DMS 273 treated with DMSO at 0.1 percent for 48 hours (cell line): ENCODE results near the gene TNFRSF14.

Experiments used
- DNase-seq: peaks from one replicate; lab custom pipeline; 2025; lab: John Stamatoyannopoulos, UW

TNFRSF14 gene

DNA sequence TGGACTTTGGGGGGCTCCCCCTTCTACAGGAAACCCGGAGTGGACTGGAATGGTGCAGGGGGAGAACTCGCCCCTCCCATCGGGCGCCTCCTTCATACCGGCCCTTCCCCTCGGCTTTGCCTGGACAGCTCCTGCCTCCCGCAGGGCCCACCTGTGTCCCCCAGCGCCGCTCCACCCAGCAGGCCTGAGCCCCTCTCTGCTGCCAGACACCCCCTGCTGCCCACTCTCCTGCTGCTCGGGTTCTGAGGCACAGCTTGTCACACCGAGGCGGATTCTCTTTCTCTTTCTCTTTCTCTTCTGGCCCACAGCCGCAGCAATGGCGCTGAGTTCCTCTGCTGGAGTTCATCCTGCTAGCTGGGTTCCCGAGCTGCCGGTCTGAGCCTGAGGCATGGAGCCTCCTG, at the start of gene TNFRSF14:
Gene TNFRSF14, plus strand, starts transcription at position 95 of the 401 bp plus-strand sequence. Its CDS starts 294 bp downstream, at position 389.
- no peak for DNase-seq

DNA sequence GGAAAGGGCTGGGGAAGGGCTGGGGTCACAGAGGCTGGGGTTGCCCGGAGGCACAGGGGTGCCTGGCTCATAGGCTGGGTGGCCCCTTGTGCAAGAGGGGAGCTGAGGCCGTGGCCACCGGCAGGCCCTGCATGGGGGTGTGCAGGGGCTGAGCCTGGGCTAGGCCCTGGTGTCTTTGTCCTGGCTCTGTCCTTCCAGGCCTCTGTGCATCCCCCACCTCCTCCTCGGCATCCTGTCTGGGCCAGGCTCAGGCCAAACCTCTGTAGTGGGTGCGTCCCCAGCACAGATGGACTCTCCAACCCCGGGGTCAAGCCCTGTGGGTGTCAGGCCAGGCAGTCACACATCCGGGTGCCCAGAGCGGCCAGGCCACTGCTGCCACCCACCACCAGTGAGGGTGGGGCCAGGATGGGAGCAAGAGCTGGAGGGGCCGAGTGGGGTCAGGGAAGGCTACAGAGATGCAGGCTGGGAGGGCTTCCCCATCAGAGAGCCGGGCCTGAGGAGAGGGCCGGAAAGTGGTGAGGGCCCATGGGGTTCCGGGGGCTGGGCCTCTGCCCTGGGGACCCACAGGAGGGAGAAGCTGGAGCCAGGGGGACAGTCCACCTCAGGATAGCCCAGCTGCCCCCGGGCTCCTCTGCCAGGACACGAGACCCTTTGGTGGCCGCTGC, 49.1 kb upstream of the TNFRSF14 start:
- DNase-seq: no peak

DNA sequence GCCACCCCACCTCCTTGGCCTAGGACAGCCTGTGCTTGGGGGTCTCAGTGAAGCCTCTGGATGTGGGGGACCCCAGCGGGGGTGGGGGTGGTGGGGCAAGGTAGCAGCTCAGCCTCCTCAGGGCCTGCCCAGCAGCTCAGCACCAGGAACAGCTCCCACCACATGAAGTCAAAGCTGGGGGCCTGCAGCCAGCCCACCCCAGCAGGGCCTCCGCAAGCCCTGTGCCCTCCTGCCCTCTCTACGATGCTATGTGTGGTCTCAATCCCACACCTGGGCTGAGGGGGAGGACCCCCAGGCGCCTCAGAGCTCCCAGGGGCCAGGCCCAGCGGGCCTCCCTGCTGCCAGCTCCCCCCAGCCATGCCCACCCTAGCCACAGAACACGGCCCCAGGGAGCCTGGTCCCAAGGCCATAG, 48.4 kb upstream of the TNFRSF14 start:
- DNase-seq: no peak

DNA sequence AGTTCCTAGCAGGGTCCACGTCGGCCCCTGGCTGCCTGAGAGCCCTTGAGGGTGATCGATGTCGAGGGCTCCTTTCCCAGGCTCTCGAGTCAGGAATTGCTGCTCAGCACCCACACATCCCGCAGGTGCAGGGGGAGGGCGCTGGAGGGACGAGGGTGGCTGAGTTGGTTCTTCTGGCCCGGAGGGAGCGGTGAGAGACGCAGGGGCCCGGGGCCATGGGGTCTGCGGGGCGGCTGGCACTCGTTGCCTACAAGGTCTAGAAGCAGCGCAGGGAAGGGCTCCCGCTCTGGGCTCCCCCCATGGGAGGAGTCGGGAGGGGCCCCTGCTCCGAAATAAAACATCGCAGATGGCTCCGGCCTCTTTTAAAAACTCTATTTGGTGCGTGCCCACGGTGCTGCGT, 48.0 kb upstream of the TNFRSF14 start:
- no peak for DNase-seq

DNA sequence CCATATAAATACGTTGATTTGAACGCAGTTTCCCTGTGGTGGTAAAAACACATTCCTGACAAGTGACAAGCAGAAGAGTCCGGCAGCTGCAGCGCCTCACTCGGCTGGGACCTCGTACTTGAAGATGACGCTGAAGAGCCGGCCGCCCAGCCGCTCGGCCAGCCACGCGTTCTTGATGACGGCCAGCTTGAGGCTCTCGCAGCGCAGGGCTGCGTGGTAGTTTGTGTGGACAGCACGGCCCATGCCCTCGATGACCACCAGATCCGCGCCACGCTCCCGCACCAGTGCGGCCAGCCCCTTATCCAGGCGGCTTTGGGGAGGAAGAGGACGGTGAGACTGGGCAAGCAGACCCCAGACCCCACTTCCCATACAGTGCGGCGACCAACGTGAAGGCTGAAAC, 47.4 kb upstream of the TNFRSF14 start:
- no peak for DNase-seq

DNA sequence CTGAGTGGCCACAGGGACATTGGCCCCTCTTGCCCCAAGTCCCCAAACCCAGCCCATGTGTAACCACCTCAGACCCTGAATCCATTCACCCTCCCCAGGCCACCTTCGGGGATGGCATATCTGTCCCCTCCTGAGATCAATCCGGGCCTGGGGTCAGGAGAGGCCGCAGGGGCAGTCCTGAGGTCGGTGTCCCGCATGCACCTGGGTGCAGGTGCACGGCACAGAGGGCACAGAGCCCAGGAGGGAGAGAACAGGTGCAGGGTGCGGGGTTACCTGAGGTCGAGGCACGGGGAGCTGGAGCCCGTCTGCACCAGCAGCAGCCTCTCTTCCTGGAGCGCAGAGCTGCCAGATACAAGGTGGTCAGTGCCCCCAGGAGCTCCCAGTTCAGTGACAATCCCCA, 46.6 kb upstream of the TNFRSF14 start:
- DNase-seq: no peak

DNA sequence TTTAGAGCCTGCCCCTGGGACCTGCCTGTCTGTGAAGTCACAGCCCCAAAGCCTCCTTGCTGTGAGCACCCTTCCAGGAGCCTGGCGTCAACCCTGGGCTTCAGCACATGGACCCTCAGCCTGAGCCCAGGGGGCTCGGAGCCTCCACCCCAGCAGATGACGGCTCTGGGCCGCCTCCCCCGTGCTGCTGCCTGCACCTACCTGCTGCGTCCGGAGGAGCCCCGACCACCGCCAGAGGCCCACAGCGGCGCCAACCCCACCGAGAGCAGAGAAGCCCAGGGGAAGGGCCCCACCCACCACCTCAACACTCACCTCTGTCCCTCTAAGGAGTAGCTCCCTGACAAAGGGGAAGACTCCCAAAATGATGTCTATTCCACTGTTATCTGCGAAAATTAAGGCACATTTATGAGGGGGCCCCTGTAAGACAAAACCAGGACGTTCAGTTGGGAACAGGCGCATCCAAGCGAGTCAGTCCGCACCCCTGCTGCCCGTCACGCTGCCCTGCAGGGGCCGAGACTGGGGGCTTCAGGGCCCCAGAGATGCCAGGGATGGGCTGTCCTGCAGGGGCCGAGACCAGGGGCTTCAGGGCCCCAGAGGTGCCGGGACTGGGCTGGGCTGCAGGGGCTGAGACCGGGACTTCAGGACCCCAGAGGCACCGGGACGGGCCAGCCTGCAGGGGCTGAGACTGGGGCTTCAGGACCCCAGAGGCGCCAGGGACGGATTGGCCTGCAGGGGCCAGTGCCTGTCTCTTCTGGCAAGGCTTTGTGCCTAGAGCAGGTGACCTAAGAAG, 45.6 kb upstream of the TNFRSF14 start:
- no peak for DNase-seq

DNA sequence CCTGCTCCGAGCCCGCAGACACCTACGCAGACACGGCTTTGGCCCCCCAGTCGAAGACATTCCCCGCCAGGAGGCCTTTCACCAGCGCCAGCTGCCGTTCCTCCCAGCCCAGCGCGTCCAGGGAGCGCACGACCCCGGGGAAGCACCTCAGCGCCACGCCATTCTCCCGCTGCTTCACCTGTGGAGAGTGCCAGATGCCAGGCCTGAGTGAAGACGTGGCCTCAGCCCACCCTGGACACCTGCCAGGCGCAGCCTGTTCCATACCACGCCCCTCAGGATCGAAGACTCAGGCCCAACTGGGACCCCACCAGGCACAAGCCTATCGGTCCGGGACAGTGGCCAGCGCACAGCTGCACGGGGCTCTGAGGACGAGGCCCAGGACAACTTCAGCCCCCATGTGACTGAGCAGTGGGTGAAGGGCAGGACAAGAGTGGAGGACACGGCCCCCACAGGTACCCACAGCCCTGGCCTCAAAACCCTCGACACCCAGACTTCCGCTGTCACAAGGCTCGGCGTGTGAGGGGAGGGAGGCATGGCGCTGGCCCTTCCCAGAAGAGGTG, 43.2 kb upstream of the TNFRSF14 start:
- no peak for DNase-seq

DNA sequence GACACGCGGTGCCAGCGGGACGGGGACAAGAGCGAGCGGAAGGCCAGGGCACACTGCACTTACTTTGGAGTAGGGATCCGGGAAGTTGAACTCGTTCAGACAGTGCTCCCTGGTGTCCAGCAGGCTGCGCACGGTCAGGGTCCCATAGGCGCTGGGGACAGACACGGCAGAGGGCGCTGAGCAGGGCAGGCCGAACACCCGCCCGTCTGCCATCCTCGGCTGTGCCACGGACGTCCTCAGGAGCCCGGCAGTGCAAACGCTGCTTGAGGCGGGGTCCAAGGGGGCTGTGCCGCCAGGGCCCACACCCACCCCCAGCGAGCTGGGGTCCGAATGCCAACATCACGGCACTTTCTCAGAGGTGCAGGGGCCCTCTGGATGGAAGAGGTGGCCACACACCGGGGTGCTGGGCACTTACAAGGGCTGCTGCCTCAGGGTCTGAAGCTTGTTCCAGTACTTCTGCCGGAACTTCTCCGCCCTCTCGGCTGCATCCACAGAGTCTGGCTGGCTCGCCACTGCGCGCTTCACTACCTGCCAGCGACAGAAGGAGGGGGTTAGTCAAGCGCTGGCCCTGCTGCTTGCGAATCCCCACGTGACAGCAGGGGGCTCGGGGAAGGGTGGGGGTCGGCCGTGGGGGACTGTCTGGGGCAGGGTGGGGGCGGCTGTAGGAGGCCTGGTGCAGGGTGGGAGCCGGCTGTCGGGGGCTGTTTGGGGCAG, 42.1 kb upstream of the TNFRSF14 start:
- no peak for DNase-seq

DNA sequence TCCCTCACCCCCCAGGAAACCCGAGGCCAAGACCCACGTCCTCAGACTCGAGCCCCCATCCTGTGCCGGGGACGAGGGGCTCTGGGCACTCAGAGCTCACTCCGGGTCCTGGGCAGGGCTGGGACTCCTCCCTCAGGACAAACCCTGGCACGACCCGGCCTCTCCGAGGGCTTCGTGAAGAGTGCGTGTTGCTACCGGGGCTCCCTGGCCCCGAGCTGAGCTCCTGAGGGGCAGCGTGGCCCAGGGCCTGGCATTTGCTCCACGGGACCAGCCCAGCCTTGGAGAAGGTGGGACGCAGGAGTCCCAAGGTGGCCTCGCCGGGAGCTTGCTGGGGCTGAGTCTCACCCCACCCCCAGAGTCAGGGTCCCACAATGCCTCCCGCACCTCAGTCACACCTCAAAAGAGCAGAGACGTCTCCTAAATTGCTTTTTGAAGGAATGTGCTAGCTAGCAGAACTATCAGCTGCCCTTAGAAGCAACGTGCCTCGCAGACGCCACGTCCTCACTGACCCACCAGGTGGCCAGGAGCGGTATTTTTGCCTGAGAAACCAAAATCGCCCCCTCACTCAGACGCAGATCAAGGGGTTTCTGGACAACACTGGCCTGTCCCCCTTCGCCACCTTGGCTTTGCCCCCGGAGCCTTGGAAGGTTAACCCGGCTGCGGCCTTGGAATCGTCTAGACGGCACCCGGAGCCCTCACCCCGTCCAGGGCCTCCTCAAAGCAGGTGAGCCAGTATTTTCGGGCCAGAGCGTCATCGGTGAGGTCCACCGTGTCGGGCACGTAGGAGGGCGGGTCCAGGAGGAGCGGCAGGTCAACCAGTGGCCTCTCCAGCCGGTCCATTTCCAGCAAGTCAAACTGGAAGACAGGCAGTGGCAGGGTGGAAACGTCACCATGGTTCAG, 41.1 kb upstream of the TNFRSF14 start:
- no peak for DNase-seq

DNA sequence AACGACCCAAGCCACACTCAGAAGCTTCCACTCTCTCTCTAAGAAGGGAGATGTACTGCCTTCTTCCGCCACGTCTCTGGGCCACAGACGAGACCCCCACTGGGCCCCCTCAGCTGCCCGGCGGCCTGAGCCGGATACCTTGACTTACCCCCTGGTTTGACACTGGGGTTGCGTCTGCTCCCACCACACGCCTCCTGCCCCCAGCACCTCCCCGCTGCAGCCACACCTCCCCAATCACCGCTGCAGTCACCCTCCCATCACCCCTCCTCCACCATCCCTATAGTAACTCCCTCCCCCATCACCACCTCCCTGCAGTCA, 40.4 kb upstream of the TNFRSF14 start:
- DNase-seq: no peak

DNA sequence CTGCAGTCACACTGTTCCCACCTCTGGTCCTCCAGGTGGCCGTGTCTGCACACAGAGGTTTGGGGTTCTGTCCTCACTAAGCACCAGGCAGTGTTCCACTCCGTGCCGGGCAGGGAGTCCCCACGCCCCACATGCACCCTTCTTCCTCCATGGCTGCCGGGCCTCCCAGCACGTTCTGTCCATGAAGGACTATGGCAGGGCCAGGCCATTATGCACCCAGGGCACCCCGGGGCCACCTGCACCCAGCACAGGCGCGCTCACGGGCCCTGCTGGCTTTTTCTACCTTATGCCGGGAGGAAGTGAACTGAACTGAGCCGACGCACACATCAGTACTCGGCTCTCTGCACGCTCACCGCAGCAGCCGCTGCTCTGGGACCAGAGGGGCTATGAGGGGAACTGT, 40.0 kb upstream of the TNFRSF14 start:
- no peak for DNase-seq

DNA sequence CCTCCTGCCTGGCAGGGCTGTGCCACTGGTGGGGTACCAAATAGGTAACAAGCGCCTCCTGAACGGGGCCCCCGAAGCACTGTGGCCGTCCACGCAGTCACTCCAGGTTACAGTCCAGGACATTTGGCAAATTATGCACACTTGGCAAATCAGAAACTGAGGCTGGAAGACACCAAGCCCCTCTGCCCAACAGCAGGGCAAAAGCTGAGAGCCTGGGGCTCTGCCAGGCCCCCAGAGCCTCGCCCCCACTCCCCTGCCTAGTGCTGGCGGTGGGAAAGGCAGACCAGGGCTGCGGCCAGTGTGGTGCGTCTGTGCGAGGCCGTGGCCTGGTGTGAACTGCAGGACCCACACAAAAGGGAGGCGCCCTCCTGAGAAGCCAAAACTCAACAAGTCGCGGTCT, 39.2 kb upstream of the TNFRSF14 start:
- no peak for DNase-seq

DNA sequence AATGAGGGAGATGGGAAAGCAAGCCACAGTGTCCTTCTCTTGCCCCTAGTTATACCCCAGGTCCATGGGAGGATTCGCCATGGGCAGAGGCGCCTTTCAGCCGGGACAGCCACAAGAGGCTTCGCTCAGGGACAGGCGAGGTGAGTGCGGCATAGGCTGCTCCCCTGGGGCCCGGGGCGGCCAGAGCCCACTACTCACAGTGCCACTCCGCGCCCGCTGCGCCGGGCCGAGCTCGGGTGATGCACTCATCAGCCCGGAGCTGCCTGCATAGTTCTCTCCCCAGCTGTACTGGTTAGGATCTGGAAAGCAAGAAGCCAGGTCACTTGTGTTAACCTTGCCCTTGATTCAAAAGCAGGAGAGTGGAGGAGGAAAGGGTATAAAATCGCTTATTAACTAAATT, 38.2 kb upstream of the TNFRSF14 start:
- no peak for DNase-seq

DNA sequence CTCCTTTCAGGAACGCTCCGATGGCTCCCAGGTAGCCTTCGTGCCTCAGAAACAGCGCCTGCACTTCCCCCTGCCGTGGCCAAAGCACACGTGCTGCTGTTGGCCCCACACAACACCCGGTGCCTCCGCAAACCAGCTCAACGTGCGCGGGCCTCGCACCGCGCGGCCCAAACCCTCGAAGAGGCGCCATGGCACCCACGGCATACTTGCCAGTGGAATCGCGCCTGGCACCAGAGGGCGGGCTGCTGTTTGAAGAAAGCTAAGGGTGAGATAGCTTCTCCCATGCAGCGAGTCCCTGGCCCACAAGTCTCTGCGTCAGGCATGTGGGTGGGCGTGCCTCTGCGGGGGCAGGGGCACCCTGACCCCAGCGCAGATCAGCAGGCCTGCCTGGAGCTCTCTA, 37.6 kb upstream of the TNFRSF14 start:
- no peak for DNase-seq

DNA sequence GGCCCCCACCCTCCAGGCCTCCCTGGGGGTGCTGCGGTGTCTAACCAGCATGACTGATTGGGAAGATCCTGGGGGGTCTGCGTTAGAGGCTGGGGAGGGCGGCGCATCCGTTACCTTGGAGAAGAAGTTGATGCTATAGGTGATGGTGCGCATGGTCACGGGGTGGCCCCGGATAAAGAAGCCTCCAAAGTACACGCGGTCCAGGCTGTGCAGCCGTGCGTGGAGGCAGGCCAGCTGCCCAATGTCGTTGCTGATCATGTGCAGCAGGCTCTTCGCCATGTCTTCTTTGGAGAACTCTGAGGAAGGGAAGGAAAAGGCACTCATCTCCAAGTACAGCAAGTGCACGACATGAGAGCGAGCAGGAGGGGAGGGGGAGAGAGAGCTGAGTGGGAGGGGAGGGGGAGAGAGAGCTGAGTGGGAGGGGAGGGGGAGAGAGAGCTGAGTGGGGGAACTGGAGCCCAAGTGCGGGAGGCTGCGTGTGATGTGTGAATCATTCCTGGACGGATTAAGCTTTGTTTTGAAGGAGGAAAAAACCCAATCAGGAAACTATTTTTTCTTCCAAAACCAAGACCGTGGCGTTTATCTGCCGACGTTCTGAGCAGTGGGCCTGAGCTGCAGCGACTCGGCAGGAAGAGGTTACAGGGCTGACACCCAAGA, 37.0 kb upstream of the TNFRSF14 start:
- no peak for DNase-seq

DNA sequence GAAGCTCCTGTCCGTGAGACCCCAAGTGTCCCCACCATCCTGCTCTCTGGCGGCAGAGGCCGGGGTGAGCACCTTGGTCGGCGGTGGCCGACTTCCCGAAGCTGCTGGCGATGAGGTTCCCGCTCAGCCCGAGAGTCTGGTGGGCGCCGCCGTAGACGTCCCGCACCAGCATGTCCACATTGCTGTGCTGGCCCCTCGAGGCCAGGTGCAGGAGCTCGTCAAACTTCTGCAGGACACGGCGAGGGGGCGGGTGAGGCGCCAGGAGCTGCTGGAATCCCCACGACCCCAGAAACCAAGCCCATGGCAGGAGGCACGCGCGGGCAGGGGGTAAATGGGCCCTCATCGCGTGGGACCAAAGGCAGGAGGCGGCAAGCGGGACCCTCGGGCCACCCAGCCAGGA, 36.4 kb upstream of the TNFRSF14 start:
- no peak for DNase-seq

DNA sequence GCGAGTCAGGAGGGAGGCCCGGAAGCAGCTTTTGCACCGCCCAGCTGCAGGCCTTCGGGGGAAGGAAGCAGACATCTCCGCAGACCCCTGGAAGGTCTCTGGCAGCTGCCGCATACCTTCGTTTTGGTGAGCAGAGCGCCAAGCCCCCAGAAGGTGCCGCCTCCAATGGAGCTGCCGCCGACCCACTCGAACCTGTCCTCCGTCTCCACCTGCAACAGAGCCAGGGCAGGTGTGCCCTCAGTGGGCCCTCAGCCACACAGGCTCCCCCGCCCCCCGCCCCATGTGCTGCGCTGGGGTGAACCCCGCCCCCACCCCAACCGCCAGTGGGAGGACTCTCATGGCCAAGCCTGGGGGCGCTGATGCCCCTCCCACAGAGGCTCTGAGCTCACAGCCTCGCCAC, 36.0 kb upstream of the TNFRSF14 start:
- DNase-seq: no peak

DNA sequence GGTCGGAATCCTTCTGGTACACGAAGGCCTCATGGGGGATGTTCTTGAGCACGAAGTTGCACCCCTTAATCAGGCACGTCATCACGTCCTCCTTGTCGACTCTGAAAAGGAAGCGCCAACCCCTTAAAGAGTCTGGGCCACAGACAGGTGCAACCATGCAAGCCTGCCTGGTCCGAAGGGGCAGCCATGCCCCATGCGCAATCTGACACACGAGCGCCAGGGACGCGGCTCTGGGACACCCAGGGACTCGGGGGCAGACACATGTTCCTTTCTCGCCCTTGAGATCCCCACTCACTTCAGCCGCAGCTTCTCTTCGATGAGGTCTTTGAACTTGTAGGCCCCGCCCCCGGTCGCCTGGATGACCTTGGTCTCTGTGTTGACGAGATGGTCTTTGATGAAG, 35.4 kb upstream of the TNFRSF14 start:
- DNase-seq: no peak

DNA sequence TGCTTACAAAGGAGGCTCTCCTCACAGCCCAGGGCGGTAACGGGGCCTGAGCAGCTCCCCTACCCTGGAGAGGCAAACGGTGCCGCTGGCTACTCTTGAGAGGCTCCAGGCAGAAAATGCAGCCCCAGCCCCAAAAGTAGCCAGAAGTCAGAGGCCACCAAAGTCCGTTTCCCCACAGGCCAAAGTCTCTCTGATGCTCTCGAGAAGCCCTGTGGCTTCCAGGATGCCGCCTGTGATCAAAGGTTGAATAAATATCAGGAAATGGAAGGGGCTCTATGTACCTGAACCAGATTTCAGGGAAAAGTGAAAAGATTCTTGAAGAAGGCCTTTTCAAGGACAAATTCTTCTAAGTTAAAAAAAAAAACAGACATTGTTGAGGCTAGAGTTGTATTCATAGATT, 33.9 kb upstream of the TNFRSF14 start:
- no peak for DNase-seq

DNA sequence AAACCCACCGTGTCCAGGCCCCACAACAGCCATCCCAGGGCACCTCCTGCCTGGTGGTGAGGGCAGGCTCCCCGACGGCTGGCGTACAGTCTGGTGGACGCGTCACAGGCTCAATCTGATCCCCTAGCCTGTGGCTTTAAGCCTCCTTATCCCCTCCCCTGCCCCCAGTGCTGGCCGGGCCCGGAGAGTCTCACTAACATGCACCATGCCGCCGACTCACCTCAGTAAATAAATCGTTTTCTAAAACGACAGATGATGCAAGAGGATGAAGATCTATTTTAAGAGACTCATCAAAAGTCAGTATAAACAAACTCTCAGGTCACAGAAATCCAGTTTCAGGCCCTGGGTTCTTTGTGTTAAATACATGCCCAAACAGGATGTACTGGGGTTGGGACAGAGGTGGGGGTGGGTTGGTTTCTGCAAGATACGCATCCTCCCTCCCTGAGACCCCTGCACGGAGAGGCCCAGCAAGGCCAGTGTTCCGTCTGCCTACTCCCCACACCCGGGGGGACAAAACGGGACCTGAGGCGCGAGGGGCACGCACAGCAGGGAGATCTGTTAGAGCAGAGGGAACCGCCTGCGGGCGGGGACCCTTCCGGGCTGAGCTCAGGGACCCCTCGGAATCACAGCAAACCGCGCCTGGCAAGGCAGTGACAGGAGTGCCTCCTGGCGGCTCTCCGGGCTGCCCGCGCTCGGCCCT, 32.8 kb upstream of the TNFRSF14 start:
- no peak for DNase-seq
